Smooth muscle cell of the brain vasculature (primary cell): ENCODE measurements around the gene AAMP.

ENCODE experiments used
- DNase-seq: peaks from one replicate; pipeline ENCODE4 v3.0.0-alpha.2; 2012; ENCODE audit warnings: low read depth, low spot score

Gene AAMP

DNA sequence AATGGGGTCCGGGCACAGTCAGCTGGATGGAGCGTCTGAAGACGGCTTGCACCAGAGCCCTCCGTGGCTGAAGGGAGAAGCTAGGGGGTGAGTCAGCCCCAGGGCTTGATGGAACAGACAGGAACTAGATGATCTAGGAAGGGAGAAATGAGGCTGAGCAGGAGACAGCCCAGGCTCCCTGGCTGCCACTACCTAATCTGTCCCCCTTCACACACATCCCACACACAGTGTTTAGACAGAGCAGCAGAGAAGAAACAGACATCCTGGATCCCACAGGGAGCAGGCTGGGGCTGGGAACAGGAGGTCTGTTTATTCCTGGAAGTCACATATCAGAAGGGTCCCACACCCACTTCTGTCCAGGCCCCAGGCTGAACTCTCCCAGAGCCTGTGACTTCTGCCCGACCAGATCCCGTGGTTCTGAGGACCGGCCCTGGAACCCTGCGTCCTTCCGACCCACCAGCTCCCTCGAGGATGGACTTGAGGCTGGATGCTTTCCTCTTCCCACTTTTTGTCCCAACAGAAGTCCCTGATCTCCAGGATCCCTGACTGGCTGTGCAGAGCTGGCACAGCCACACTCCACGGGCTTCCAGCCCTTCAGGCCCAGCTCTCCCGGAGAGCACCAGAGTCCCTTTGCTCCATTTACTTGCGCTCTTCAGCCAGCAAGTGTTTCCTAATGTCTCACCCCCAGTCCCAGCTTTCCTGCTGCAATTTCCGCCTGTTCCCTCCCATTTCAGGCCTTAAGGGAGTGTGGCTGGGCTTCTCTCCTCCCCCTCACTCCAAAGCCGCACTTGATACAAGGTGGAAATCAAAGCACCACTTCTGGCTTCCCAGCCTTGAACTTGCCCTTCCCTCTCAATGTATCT is 10.6 kb downstream of the AAMP start:
- no peak for DNase-seq

GRCh38 chr2:218257390-218257981 is 12.5 kb downstream of the AAMP start:
- no peak for DNase-seq

- no peak for DNase-seq
Observed at GRCh38 chr2:218256612-218257350, 13.2 kb downstream of the AAMP start.

GRCh38 chr2:218255446-218255845 is 14.5 kb downstream of the AAMP start:
- no peak for DNase-seq

DNA sequence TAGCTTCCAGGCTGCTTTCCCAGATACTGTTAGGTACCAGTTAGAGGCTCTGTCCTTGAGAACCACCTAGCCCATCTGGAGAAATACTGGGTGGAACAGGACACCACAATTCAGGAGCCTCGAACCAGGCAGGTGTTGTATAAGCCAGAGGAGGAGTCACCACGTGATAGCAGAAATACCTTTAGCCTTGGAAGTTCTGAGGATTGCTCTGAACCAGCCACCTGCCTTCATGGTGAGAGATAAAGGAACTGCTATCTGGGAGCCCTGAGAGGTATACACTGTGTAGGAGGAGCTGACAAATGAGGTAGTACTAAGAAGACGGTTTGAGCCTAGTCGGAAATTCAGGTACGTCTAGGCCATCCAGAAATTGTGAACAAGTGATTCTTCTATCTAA is 16.7 kb downstream of the AAMP start:
- DNase-seq: no peak

GRCh38 chr2:218252509-218253231 is 17.3 kb downstream of the AAMP start:
- DNase-seq: no peak

GRCh38 chr2:218249691-218250090 is 20.2 kb downstream of the AAMP start:
- no peak for DNase-seq

- no peak for DNase-seq
Observed at GRCh38 chr2:218245214-218245613, 24.7 kb downstream of the AAMP start.

DNA sequence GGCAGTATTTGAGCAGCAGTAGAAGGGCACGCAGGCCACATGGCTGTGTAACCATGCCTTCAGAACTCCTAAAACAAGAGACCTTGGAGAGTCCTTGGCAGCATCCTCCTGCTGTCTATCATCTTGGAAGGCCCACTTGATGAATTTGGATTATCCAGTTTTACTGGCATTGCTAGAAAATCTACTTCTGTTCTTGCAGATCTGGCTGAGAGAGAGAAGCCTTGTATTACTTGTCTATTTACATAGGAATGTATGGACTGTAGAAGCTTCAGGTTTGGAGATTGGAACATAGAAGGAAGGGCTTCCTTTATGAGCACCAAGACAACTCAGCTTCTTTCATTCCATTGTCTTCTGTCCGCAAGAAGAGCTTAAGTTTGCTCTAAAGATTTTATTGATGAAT is 25.3 kb downstream of the AAMP start:
- DNase-seq: no peak

DNA sequence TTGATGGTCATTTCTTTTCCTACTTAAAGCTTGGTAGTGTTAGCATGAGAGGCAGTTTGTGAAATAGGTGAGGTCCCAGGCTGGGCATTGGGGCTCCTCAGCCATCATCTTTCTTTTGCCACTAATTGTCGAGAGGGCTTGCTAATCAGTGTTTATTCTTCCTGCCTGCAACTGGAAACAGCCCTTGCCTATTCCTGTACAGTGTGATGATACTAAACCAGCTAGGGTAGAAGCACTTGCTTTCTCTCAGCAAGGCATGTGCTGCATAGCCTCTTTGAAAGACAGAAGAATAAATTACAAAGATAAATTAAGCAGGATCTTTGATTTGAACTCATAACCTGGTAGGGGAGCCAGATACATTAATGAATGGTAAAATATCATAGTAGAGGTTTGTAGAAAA is 25.7 kb downstream of the AAMP start:
- no peak for DNase-seq

GRCh38 chr2:218238887-218239286 is 31.1 kb downstream of the AAMP start:
- no peak for DNase-seq

GRCh38 chr2:218236829-218237228 is 33.1 kb downstream of the AAMP start:
- no peak for DNase-seq

DNA sequence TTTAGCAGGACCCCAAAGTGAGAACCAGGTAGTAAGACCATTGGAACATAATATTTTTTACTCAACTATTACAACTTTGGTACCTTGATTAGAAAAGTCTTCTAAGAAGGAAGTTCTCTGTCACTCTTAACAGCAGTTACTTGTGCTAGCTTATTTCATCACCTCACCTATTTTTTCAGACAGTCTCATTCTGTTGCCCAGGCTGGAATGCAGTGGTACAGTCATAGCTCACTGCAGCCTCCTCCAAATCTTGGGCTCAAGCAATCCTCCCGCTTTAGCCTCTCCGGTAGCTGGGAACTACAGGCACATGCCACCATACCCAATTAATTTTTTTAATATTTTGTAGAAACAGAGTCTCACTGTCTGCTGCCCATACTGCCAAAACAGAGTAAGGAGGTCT is 34.9 kb downstream of the AAMP start:
- no peak for DNase-seq

DNA sequence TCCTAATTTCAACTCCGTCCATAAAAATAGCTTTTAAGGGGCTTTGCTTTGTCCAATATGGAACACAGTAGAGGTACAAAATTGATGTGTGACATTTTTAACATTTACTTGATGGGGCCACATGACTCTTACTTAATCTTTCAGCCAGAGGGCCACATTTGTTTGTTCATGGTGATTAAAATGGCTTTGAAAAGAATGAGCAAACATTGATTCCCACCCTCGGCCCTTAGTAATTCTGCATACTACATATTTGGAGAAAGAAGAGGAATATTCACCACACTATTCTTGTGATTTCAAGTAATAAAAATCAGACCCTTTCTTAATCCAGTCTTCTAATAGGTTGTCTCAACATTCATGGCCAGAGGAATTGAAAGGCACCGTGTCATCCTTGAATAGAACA is 35.4 kb downstream of the AAMP start:
- no peak for DNase-seq

DNA sequence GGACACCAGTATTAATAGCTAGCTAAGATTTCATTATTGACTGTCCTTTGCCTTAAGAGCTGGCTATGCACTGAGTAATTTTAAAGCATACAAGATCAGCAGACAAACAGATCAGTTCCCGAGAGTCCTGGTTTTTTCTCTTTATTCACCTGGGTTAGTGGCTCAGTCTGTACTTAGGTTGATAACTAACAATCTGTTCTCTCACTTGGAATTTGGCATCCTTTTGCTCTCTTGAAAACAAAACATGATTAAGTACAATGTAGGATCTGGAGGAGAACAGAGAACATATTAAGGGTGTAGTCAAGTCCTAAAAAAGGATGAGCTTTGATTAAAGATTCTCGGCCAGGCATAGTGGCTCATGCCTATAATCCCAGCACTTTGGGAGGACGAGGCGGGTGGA is 36.4 kb downstream of the AAMP start:
- DNase-seq: no peak

GRCh38 chr2:218230882-218231281 is 39.1 kb downstream of the AAMP start:
- no peak for DNase-seq

DNA sequence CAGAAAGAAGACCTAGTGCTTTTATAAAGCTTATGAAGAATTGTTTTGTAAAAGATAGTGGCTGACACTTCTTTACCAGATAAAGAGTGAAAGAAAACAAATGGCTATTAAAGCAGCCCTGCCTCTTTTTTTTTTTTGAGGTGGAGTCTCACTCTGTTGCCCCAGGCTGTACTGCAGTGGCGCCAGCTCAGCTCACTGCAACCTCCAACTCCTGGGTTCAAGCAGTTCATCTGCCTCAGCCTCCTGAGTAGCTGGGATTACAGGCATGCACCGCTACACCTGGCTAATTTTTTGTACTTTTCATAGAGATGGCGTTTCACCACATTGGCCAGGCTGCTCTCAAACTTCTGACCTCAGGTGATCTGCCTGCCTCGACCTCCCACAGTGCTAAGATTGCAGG is 40.1 kb downstream of the AAMP start:
- no peak for DNase-seq

DNA sequence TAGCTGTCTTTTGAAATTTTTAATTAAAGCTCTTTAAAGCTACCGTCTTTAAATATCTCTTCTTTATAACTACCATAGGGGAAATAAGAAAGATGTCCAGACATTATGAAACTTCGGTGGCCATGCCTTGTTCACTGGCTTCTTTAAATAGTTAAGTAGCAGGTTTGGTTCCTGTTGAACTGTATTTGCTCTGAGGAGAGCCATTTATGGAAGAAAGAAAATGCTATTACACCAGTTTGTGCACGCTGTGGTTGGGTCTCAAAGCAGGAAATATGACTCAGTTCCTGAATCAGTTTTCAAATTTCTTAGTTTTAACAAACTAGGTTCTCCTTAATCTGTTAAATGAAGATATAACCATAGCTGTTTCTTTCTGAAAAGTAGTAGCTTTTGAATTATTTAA is 40.7 kb downstream of the AAMP start:
- no peak for DNase-seq

GRCh38 chr2:218228366-218229090 is 41.4 kb downstream of the AAMP start:
- DNase-seq: no peak

GRCh38 chr2:218226903-218227302 is 43.0 kb downstream of the AAMP start:
- DNase-seq: no peak

GRCh38 chr2:218224186-218224585 is 45.8 kb downstream of the AAMP start:
- DNase-seq: no peak
